Measurements from ENCODE around the gene CIP2A.

CIP2A gene

GRCh38 chr3:108509263-108509662 is 80.0 kb downstream of the CIP2A start:
- no peak overlapping the region for H3K4me3 ChIP-seq (replicated peaks; ENCODE audit: low read depth, low read length)
- TF ChIP-seq, protein P1, sequence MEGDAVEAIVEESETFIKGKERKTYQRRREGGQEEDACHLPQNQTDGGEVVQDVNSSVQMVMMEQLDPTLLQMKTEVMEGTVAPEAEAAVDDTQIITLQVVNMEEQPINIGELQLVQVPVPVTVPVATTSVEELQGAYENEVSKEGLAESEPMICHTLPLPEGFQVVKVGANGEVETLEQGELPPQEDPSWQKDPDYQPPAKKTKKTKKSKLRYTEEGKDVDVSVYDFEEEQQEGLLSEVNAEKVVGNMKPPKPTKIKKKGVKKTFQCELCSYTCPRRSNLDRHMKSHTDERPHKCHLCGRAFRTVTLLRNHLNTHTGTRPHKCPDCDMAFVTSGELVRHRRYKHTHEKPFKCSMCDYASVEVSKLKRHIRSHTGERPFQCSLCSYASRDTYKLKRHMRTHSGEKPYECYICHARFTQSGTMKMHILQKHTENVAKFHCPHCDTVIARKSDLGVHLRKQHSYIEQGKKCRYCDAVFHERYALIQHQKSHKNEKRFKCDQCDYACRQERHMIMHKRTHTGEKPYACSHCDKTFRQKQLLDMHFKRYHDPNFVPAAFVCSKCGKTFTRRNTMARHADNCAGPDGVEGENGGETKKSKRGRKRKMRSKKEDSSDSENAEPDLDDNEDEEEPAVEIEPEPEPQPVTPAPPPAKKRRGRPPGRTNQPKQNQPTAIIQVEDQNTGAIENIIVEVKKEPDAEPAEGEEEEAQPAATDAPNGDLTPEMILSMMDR (IDR thresholded peaks at IDR 0.05; ENCODE audit: low read length, missing control alignments): no peak
- DNase-seq (ENCODE audit: low read depth): no peak

DNA sequence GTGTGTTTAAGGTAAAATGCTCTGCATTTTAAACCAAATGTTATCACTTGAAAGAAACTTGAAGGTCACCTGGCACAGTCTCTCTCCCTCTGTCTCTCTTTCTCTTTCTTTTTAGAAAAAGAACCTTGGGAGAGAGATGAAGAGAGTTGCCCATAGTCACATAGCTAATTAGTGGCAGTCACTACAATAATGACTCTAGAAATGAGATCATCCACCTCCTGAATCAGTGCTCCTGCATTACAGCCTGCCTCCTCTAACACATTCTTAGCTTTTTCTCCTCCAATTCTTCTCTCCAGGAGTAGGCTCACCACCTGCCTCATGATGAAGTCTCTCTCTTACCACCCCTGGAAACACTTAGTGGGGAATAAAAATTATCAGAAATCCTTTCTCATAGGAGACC is 81.3 kb downstream of the CIP2A start:
- no peak overlapping the region for H3K4me3 ChIP-seq (replicated peaks; ENCODE audit: low read depth, low read length)
- no peak for DNase-seq (ENCODE audit: low read depth)
- TF ChIP-seq, protein P1 (IDR thresholded peaks at IDR 0.05; ENCODE audit: low read length, missing control alignments): no peak

DNA sequence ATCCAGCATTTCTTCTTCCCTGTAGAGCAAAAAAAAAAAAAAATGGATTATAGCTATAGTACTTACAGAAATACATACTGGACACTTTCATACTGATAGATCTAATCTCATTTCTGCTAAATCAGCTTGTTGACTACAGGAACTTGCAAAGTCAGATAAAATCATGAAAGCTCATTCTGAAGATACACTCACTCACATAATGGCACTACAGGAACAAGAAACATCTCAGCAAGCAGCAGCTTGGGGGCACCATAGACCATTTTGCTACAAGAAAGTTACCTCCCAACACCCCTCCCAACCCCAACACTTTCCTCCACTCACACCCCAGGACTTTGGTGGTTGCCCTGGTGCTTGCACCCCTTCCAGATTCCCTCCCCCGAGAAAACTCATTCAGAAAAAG is 83.4 kb downstream of the CIP2A start:
- TF ChIP-seq, protein P1 (IDR thresholded peaks at IDR 0.05; ENCODE audit: low read length, missing control alignments): no peak
- H3K4me3 ChIP-seq (replicated peaks; ENCODE audit: low read depth, low read length): no peak overlapping the region
- DNase-seq (ENCODE audit: low read depth): no peak

DNA sequence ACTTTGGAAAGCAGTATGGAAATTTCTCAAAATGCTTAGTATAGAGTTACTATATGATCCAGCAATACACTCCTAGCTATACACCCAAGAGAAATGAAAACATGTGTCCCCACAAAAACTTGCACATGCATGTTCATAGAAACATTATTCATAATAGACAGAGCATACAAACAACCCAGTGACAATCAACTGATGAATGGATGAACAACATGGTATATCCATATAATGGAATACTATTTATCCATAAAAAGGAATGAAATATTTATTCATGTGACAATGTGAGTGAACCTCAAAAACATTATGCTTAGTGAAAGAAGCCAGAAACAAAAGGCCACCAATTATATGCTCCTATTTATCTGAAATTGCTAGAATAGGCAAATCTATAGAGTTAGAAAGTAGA is 85.5 kb downstream of the CIP2A start:
- no peak overlapping the region for H3K4me3 ChIP-seq (replicated peaks; ENCODE audit: low read depth, low read length)
- no peak for DNase-seq (ENCODE audit: low read depth)
- TF ChIP-seq, protein P1 (IDR thresholded peaks at IDR 0.05; ENCODE audit: low read length, missing control alignments): no peak

DNA sequence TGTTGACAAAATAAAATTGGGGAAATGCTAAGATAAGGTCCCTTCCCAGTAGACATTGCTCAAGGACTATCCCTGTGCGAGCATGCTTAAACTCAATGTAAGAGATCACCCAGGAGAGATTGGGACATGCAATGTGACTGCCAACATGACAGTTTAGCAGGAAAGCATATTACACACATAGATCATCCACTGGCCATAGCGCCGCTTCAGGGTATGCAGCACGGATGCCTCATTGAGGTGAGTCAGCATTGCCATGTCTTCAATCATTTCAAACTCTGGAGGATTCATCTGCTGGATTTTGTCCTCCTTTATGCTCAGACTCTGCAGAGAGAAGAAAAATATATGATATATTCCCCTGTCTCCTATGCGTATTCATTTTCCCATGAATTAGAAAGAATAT is 87.7 kb downstream of the CIP2A start:
- TF ChIP-seq, protein P1 (IDR thresholded peaks at IDR 0.05; ENCODE audit: low read length, missing control alignments): no peak
- DNase-seq (ENCODE audit: low read depth): no peak
- no peak overlapping the region for H3K4me3 ChIP-seq (replicated peaks; ENCODE audit: low read depth, low read length)

- H3K4me3 ChIP-seq (replicated peaks; ENCODE audit: low read depth, low read length): no peak overlapping the region
- TF ChIP-seq, protein P1 (IDR thresholded peaks at IDR 0.05; ENCODE audit: low read length, missing control alignments): no peak
- DNase-seq (ENCODE audit: low read depth): no peak
Observed at GRCh38 chr3:108500728-108501127, 88.5 kb downstream of the CIP2A start.
